HG03378 (cell line): ENCODE measurements around the gene KIF2A.
"Not testable (repeated sequence)": the region's sequence is repeated elsewhere in the genome, so short reads cannot be mapped to it uniquely, and the experiment has no call there.

Experiments used
- ATAC-seq: cut with Tn5 transposase; IDR thresholded peaks from one replicate; pipeline ENCODE4 v1.9.1; 2021; ENCODE audit warnings: mild to moderate bottlenecking, moderate library complexity; ENCODE audit not compliant: unreplicated experiment

The KIF2A gene

GRCh38 chr5:62289813-62290212 is 16.2 kb upstream of the KIF2A start:
- no peak for ATAC-seq

GRCh38 chr5:62291829-62292228 is 14.2 kb upstream of the KIF2A start:
- not testable (repeated sequence) for ATAC-seq

GRCh38 chr5:62296998-62297397 is 9.0 kb upstream of the KIF2A start:
- no peak for ATAC-seq

GRCh38 chr5:62298118-62298517 is 7.9 kb upstream of the KIF2A start:
- no peak for ATAC-seq

- no peak for ATAC-seq
Measured at GRCh38 chr5:62299101-62299500, 6.9 kb upstream of the KIF2A start.

- ATAC-seq: no peak
Measured at GRCh38 chr5:62299600-62299999, 6.4 kb upstream of the KIF2A start.

- no peak for ATAC-seq
Measured at GRCh38 chr5:62305358-62305714, 670 bp upstream of the KIF2A start.

- peak; percentile 22 for ATAC-seq
Measured at GRCh38 chr5:62306323-62306895, 403 bp downstream of the KIF2A start.

- peak; percentile 31 for ATAC-seq
Measured at GRCh38 chr5:62306896-62307689, 1.1 kb downstream of the KIF2A start.

GRCh38 chr5:62308439-62308838 is 2.4 kb downstream of the KIF2A start:
- no peak for ATAC-seq

GRCh38 chr5:62309107-62309506 is 3.1 kb downstream of the KIF2A start:
- no peak for ATAC-seq

- ATAC-seq: no peak
Measured at GRCh38 chr5:62310426-62311143, 4.6 kb downstream of the KIF2A start.

- no peak for ATAC-seq
Measured at GRCh38 chr5:62312036-62312435, 6.0 kb downstream of the KIF2A start.

- no peak for ATAC-seq
Measured at GRCh38 chr5:62312674-62313073, 6.7 kb downstream of the KIF2A start.

GRCh38 chr5:62314213-62314830 is 8.3 kb downstream of the KIF2A start:
- no peak for ATAC-seq

- ATAC-seq: no peak
Measured at GRCh38 chr5:62315376-62316175, 9.6 kb downstream of the KIF2A start.

GRCh38 chr5:62316176-62316502 is 10.1 kb downstream of the KIF2A start:
- ATAC-seq: no peak

GRCh38 chr5:62317810-62318209 is 11.8 kb downstream of the KIF2A start:
- no peak for ATAC-seq

- ATAC-seq: no peak
Measured at GRCh38 chr5:62322484-62322883, 16.5 kb downstream of the KIF2A start.

- ATAC-seq: peak; percentile 80
Measured at GRCh38 chr5:62326302-62326701, 20.3 kb downstream of the KIF2A start.

GRCh38 chr5:62326702-62327101 is 20.7 kb downstream of the KIF2A start:
- ATAC-seq: no peak
